SIG-M5 (cell line): ENCODE data around the gene FNBP1L.

Source experiments
- DNase-seq: peaks from one replicate; lab custom pipeline; 2025; lab: John Stamatoyannopoulos, UW

Gene FNBP1L

DNA sequence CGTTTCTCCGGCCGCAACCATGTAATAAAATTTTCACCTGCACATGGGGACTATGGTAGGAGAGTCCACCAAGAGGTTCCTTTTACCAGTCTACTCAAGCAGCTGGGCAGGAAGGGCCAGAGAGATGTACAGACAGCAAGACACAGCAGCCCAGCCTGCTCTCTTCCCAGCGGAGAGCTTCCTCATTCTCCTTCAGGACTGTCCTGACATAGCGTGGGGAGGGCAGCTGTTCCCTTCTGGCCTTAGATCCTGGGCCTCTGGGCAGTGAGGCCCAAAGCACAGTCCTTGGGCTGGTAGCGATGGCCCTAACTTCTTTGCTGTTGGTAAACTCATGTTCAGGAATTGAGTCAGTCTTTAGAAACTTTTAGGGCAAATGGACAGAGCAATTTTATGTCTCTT, 144.6 kb downstream of the FNBP1L start:
- DNase-seq = no peak

DNA sequence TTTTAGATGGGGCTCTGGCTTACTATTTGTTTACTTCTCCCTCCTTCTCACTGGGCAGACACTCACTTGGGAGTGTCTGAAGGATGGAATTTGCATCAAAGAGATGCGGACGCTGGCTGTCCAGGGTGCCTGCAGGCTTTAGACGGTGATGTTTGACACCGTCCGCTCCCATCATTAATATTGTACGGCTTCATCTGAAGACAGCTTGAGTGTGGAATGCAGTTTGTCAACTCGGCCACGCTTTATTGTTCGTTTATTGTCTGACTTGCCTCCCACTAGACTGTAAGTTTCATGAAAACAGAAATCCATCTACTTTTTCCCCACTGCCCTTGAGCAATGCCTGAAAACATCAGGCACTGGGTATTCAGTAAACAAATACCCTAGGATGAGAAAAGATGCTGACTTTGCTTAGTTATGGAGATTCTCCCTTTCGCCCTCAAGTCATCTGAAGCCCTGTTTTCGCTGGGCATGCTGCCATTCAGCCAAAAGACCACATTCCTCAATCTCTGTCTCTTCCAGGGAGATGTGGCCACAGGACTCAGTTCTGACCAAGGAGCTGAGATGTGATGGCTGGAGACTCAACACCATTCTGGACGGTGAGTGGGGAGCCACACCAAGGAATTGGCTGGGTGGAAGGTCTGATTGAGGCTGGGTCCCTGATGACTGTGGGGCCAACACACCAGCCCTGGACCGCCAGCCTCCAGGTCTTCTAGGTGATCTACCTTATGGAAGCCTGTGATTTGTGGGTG, 146.1 kb downstream of the FNBP1L start:
- no peak for DNase-seq

DNA sequence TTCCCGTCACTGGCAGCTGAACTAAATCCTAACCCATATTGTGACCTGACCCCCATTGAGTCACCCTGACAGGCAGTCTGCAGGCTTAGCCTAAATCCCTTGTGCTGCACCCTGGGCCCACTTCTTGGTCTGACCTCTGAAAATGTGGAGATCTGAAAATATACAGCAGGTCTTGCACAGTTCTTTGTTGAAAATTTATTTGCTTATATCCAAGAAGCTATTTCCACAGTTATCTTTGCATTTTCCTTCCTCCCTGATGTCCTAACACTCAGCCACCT, 146.6 kb downstream of the FNBP1L start:
- no peak for DNase-seq

DNA sequence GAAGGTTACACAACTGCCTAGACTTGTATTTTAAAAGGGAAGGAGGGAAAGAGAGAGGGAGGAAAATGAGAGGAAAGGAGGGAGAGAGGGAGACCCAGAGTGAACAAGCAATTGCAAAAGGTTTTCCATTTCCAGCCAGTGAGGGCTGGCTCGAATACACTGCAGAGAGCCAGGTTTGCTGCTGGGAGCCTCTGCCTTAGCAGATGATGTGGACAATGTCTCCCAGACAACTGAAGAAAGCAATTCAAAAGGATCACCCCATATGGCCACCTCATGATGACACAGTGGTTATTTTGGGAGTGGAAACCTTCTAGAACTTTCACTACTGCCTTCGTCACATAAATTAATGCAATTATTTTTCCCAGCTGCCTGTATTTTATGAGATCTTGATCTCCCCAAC, 147.3 kb downstream of the FNBP1L start:
- DNase-seq = no peak

DNA sequence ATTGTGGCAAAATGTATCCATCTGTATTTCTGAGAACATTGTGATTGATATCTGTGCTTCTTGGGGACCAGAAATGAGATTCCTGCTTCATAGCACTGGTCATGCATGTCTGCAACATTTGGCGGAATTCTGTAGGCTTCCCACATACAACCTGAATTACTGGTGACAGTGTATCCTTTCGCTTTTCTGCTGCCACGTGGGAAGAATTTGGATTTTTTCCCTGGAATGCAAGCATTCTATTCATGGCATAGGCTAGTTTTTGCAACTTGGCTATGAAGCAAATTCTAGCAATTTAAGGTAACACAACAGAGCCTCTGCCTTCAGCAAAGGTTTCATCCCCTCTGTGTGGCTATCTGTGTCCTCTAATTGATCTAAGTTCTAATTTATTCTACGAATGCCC, 147.8 kb downstream of the FNBP1L start:
- DNase-seq = no peak

DNA sequence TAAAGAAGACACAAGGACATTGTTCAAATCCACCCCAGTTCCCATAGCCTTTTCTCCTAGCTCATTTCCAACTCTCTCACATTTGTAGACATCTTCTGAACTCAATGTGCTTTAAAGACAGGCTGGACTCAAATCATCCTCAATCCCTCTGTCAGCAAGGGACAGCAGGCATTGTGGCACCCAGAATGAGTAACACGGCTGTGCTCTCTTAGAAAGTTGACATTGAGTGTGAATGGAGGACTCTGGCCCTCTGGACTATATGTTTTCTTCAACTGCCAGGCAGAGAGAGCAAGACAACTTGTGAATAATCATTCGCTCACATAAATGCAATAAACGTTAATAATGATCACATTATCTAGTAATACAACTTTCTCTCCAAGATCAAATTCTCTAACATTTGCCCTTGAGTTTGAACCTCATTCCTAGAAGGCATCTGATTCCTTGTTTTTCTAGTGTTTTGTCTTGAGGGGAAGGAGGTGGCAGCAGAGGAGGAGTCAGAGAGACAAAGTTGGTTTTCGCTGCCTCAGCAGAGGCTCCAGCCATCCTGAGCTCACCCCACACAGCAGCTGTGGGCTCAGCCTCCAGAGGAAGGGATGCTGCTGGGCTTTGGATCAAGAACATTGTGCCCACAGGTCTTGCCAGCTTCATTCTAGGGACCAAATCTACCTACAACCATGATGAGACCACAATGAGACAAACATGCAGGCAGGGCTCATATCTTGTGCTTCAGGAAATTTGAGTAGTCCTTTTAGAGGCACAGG, 148.6 kb downstream of the FNBP1L start:
- no peak for DNase-seq

DNA sequence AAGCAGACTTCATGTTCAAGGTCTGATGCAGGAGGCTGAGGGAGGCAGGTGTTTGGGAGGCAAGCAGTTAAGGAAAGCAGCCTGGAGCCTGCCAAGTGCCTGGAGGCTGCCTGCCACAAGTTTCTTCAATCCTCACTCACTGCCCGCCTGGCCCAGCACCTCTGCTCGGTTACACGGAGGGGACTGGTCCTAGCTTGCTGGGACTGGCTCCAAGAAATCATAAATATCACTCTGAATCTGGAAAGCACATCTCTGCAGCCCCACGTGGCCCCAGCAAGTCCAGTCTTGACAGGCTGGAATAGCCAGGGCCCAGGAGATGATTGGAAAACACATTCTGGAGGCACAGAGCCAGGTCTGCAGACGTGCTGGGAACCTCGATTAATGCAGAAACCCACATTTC, 149.8 kb downstream of the FNBP1L start:
- DNase-seq = no peak

DNA sequence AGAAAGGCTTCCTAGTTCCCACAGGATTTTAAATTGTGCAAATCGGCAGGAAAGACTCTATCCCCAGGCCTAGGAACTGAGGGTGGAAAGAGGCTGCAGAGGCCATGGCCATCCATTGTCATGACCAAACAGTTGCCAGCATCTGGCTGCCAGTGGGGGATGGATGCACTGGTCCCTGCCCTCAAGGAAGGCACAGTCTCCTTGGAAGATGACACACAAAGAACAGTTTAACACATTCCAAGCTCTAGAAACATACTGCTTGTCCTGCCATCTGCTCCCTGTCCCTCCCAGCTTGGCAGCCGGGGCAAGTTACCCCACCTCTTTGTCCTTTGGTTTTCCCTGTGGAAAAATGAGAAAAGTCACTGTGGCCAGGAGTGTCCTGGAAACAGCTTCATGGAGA, 150.5 kb downstream of the FNBP1L start:
- no peak for DNase-seq

DNA sequence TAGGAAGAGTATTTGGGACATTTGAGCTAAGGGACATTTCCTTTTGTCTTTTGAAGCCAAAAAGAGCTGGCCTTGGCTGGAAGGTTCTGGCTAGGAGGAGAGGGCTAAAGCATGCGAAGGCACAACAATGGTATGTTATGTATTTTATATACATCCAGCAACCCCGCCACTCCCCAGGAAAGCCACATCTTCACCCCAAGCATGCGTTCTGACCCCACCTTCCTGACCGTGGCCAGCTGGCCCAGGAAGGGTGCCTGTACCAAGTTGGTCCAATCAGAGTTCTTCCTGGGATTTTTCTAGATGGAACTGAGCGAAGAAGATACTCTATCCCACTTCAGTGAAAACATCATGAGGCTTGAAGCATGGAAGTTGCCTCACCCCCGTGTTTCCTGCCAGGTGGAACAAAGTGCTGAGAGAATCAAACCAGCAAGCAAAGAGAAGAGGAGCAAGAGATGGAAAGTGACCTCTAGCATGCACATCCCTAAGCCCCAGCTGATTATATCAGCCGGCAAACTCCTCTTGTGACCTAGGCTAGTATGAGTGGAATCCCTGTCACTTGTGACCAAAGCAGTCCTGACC, 151.0 kb downstream of the FNBP1L start:
- no peak for DNase-seq

DNA sequence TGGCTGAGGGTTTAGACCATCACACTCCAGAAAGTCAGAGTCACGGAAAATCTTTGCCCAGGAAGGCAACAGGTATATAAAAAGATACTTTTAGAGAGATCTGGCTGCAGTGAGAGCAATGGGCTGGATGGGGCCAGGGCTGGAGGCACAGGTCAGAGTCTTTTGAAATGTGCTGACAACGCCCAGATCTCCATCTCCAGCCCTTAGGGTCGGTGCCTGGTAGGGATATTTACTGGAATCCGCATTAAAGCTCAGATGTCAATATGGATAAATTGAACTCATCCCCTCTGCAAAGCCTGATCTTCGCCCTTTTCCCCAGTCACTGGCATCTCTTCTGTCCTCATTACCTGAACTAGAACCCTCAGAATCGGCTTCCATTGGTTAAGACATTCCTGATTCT, 151.6 kb downstream of the FNBP1L start:
- no peak for DNase-seq

DNA sequence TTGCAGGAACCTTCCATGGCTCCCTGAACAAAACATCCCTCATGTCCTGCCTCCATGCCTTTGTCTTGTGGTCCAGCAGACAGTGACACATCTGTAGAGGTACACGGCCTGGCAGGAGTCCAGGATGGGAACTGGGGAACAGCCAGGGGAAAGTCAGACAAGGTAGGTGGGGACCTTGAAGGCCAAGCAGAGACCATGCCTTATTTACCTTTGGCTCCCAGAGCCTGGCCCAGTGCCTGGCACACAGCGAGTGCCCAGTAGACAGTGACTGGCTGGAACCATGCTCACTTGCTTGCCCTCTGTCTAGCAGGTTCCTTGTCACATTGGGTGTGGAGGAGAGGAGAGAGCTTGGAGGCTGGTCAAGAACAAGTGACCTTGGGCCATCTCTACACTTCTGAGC, 152.7 kb downstream of the FNBP1L start:
- DNase-seq = no peak

DNA sequence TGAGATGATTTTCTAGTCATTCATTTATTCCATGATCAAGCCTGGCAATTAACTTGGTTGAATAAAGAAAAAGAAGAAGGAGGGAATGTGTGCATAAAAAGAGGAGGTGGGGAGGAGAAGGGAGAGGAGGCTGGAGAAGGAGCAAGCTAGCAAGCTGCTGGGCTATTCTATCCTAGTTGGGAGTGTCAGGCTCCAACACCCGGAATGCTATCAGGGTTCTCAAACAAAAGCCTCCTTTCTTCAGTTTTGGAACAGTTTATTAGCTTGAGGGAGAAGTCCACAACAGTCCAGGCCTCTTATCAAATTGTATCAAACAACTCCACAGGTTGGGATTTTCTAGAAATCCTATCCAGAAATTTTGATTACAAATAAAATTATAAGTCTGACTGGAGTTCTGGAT, 153.8 kb downstream of the FNBP1L start:
- no peak for DNase-seq

DNA sequence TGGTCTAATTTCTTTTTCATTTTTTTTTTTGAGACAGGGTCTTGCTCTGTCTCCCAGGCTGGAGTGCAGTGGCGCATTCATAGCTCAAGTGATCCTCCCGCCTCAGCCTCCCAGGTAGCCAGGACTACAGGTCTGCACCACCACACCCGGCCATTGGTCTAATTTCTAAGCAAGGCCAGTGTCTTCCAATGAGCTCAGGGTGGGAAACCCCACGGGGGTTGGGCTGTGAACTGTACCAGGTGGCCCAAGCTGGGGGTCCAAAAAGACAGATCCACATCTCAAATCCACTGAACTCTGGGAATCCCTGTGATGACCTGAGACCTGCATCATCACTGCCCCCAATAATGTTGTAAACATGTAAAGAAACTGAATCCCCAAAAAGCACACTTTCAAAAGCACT, 154.2 kb downstream of the FNBP1L start:
- DNase-seq = no peak

DNA sequence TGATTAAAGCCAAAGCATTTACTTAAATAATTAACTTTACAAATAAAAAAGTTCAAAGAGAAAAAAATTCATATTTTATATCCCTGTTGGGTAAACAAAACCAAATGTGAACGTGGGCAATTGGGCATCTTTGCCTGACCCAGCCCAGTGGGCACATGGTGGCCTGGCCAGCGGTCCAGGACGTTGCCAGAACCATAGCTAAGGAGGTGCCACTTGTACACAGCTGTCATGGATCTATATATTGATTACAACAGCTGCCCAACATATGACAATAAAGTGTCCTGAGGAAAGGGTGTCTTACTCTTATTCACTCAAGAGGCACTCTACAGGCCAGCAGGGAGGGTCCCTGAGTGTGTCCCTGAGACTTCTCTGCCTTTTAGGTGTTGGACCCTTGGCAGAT, 155.2 kb downstream of the FNBP1L start:
- no peak for DNase-seq

DNA sequence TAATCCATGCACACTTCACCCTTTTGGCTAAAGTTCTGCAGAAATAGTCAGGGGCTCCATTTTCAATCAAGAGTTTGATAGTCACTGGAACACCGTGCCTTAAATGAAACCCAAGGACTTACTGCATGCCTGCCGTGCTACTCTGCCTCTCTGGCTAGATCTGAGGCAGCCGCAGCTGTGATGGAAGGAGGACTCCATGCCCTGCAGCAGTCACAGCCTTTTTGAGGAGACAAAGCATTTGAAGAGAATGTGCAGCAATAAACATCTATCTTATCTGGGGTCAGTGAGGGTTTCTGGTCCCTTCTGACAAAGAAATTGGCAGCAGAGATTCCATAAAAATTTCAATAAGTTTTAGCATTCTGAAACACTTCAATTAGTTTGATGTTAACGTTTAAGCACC, 155.7 kb downstream of the FNBP1L start:
- no peak for DNase-seq
